Caco-2 (cell line): ENCODE results near the gene BZW2. TPM values are rescaled to one million over a fixed set of nuclear protein-coding genes. Genes with fewer than 3 reads are reported as not detected.

Source experiments
- BruUV-seq: library from RNA; stranded (reverse); fragments of 400-500 nt; replicated peaks from 2 replicates; lab custom pipeline; 2021; lab: Mats Ljungman, UMichigan
- CTCF ChIA-PET: fragments of 300-600 bp; sonication (Branson Sonifier 250); formaldehyde crosslinking; loops from one replicate; lab custom pipeline; 2022; ENCODE audit warnings: antibody characterized with exemption; lab: Charles Lee
- POLR2A ChIA-PET: fragments of 300-600 bp; sonication (Branson Sonifier 250); formaldehyde crosslinking; loops from one replicate; lab custom pipeline; 2022; ENCODE audit warnings: antibody characterized with exemption; lab: Charles Lee
- DNase-seq, 2 experiments: peaks; one replicate each; pipeline versions ENCODE4 v3.0.0 to v3.0.0-alpha.2; 2020 to 2022
- H3K27me3 ChIP-seq: replicated peaks from 2 replicates; pipeline ENCODE4 v1.6.0; 2011; ENCODE audit warnings: low read length; ENCODE audit not compliant: control insufficient read depth, insufficient read depth
- H3K36me3 ChIP-seq: 2 replicates; pipeline ENCODE4 v1.5.1; 2011; ENCODE audit warnings: low read length; ENCODE audit not compliant: control insufficient read depth, insufficient read depth
- H3K4me1 ChIP-seq: fragments of 250-450 bp; sonication (Bioruptor Pico); 2 replicates; pipeline ENCODE4 v1.5.1; 2020; ENCODE audit warnings: mild to moderate bottlenecking
- H3K4me3 ChIP-seq: 2 replicates; pipeline ENCODE4 v1.5.1; 2011; ENCODE audit warnings: low read depth, mild to moderate bottlenecking, control low read depth, low read length
- H3K9me3 ChIP-seq: fragments of 250-450 bp; sonication (Bioruptor Pico); 2 replicates; pipeline ENCODE4 v1.5.1; 2020; ENCODE audit warnings: mild to moderate bottlenecking, moderate library complexity
- H3K27ac Mint-ChIP-seq: one replicate; pipeline ENCODE4 v1.8.0; 2022; ENCODE audit warnings: mixed read lengths; ENCODE audit not compliant: unreplicated experiment
- H3K27me3 Mint-ChIP-seq: one replicate; pipeline ENCODE4 v1.8.0; 2022; ENCODE audit warnings: mixed read lengths; ENCODE audit not compliant: insufficient read depth, unreplicated experiment
- H3K36me3 Mint-ChIP-seq: one replicate; pipeline ENCODE4 v1.8.0; 2022; ENCODE audit warnings: mild to moderate bottlenecking, mixed read lengths; ENCODE audit not compliant: insufficient read depth, unreplicated experiment
- H3K4me1 Mint-ChIP-seq: one replicate; pipeline ENCODE4 v1.8.0; 2022; ENCODE audit warnings: low read depth, mixed read lengths; ENCODE audit not compliant: unreplicated experiment
- H3K4me3 Mint-ChIP-seq: one replicate; pipeline ENCODE4 v1.8.0; 2022; ENCODE audit warnings: mild to moderate bottlenecking, moderate library complexity, mixed read lengths; ENCODE audit not compliant: unreplicated experiment
- H3K9me3 Mint-ChIP-seq: one replicate; pipeline ENCODE4 v1.8.0; 2022; ENCODE audit warnings: mixed read lengths; ENCODE audit not compliant: unreplicated experiment
- intact Hi-C: fragments of 100-400 bp; cut with micrococcal nuclease; formaldehyde crosslinking; loops from one replicate; pipeline ENCODE4 v1.10.0; 2022; ENCODE audit not compliant: unreplicated experiment
- total RNA-seq: library from RNA; stranded (reverse); gene quantifications from 2 replicates; pipeline ENCODE4 v1.2.3, GENCODE V29; 2022
- TF ChIP-seq, protein P1 (sequence below), 2 experiments: fragments of 200-600 bp in 1 of 2; IDR thresholded peaks; 1 replicate in 1 of 2; 2 replicates in 1 of 2; pipeline versions ENCODE4 v1.5.1 to v1.8.0; 2011 to 2022; ENCODE audit warnings: antibody characterized with exemption in 1 of 2, control low read depth in 1 of 2, inconsistent platforms in 1 of 2, low read depth in 1 of 2, low read length in 1 of 2, mild to moderate bottlenecking in 1 of 2, moderate library complexity in 1 of 2; ENCODE audit not compliant: insufficient read depth in 1 of 2, severe bottlenecking in 1 of 2, unreplicated experiment in 1 of 2

Gene BZW2
- total RNA-seq, 1 experiment from 2014 or later: 148 TPM

DNA sequence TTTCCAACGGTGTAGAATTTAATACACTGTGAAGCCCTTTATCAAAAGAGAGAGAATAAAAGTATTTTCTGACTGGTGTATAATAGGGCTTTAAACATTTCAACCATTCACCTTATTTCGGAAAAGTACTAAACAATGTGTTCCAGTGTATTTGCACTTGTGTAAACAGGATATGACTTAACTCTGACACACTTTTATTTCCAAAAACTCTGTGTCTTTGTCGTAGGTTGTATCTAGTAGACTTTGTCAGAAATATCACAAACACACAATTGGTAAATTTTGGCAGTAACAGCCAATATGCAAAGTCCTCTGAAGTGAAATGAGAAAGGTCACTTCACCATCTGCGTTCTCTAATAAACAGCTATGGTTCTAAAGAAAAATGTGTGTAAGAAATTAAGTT, 97.3 kb downstream of the BZW2 start:
- intact Hi-C loops: no loop called here
- peaks cover 26% of the 10 kb centered on the region for H3K4me1 Mint-ChIP-seq
- BruUV-seq: no TSS peak
- TF ChIP-seq, protein P1, sequence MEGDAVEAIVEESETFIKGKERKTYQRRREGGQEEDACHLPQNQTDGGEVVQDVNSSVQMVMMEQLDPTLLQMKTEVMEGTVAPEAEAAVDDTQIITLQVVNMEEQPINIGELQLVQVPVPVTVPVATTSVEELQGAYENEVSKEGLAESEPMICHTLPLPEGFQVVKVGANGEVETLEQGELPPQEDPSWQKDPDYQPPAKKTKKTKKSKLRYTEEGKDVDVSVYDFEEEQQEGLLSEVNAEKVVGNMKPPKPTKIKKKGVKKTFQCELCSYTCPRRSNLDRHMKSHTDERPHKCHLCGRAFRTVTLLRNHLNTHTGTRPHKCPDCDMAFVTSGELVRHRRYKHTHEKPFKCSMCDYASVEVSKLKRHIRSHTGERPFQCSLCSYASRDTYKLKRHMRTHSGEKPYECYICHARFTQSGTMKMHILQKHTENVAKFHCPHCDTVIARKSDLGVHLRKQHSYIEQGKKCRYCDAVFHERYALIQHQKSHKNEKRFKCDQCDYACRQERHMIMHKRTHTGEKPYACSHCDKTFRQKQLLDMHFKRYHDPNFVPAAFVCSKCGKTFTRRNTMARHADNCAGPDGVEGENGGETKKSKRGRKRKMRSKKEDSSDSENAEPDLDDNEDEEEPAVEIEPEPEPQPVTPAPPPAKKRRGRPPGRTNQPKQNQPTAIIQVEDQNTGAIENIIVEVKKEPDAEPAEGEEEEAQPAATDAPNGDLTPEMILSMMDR (IDR thresholded peaks at IDR 0.05; ENCODE audit: insufficient read depth in 1 of 2, low read depth in 1 of 2, low read length in 1 of 2, severe bottlenecking in 1 of 2, unreplicated experiment in 1 of 2): no peak
- H3K36me3 Mint-ChIP-seq: peaks cover 4% of the 10 kb centered on the region
- H3K4me3 Mint-ChIP-seq: no peak overlapping the region
- no peak for DNase-seq
- no peak overlapping the region for H3K4me3 ChIP-seq
- no peaks in the 10 kb centered on the region for H3K9me3 Mint-ChIP-seq
- H3K27me3 Mint-ChIP-seq: no peaks in the 10 kb centered on the region
- no peaks in the 10 kb centered on the region for H3K9me3 ChIP-seq
- ChIA-PET POLR2A (no interaction called here), CTCF (no interaction called here)
- no peak overlapping the region for H3K27ac Mint-ChIP-seq
- peaks cover 57% of the 10 kb centered on the region for H3K4me1 ChIP-seq
- no peaks in the 10 kb centered on the region for H3K27me3 ChIP-seq
- no peaks in the 10 kb centered on the region for H3K36me3 ChIP-seq

DNA sequence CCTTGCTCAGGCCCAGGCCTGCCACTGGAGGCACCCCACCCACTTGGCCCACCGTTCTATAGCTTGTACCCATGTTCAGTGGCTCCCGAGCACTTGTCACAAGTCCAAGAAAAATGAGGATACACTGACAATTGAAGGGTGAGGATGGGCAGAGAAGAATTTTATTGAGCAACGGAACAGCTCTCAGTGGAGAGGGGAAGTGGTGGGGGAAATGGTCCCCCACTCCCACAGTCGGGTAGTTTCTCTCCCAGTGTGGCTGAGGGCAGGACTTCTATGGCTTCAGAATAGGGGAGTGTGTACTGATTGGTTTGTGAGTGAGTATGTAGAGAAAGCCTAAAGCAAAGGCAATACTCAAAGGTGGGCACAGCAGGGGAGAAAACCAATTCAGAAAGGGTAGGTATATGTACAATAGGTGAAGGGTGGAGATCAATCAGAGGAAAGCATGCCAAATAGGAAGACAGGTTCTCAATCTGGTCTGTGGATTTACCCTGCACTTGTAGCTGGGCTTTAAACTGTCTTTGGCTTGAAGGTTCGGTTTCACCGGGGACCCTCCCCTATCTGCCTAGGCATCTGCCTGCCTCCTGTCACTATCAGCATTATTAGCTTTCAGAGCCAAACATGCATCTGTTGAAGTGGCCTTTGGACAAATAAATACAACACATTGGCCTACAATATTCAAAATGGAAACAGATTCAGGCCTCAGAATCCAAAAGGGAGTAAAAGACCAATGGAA, 98.7 kb downstream of the BZW2 start:
- no TSS peak for BruUV-seq
- TF ChIP-seq, protein P1 (IDR thresholded peaks at IDR 0.05; ENCODE audit: insufficient read depth in 1 of 2, low read depth in 1 of 2, low read length in 1 of 2, severe bottlenecking in 1 of 2, unreplicated experiment in 1 of 2): no peak
- POLR2A ChIA-PET: no interaction called here

GRCh38 chr7:16745645-16746044, 99.7 kb downstream of the BZW2 start:
- Histone ChIP-seq H3K4me3 (no peak overlapping the region), H3K4me1 (peaks cover 33% of the 10 kb centered on the region), H3K27me3 (no peaks in the 10 kb centered on the region), H3K36me3 (no peaks in the 10 kb centered on the region), H3K9me3 (no peaks in the 10 kb centered on the region)
- H3K27me3 Mint-ChIP-seq: no peaks in the 10 kb centered on the region
- CTCF ChIA-PET: no interaction called here
- no peak overlapping the region for H3K4me3 Mint-ChIP-seq
- peaks cover 10% of the 10 kb centered on the region for H3K4me1 Mint-ChIP-seq
- no peak for DNase-seq
- BruUV-seq: no TSS peak
- H3K9me3 Mint-ChIP-seq: no peaks in the 10 kb centered on the region
- POLR2A ChIA-PET: no interaction called here
- TF ChIP-seq, protein P1 (IDR thresholded peaks at IDR 0.05; ENCODE audit: insufficient read depth in 1 of 2, low read depth in 1 of 2, low read length in 1 of 2, severe bottlenecking in 1 of 2, unreplicated experiment in 1 of 2): no peak
- H3K36me3 Mint-ChIP-seq: peaks cover 1% of the 10 kb centered on the region
- intact Hi-C loops: no loop called here
- H3K27ac Mint-ChIP-seq: no peak overlapping the region

More for the DNA sequence above, 98.7 kb downstream of the BZW2 start:
- no peaks in the 10 kb centered on the region for H3K9me3 ChIP-seq
- CTCF ChIA-PET: no interaction called here
- Mint-ChIP-seq H3K27ac (no peak overlapping the region), H3K36me3 (peaks cover 4% of the 10 kb centered on the region), H3K4me3 (no peak overlapping the region), H3K4me1 (peaks cover 19% of the 10 kb centered on the region), H3K27me3 (no peaks in the 10 kb centered on the region), H3K9me3 (no peaks in the 10 kb centered on the region)
- no peaks in the 10 kb centered on the region for H3K36me3 ChIP-seq
- peaks cover 43% of the 10 kb centered on the region for H3K4me1 ChIP-seq
- intact Hi-C loops: no loop called here
- H3K27me3 ChIP-seq: no peaks in the 10 kb centered on the region
- H3K4me3 ChIP-seq: no peak overlapping the region
- DNase-seq: no peak
